HepG2 (cell line): ENCODE data around the gene EBF4. TPM values are rescaled to one million over a fixed set of nuclear protein-coding genes. Genes with fewer than 3 reads are reported as not detected.
A peak's percentile ranks its signal among the peaks of the same experiment; 100 is the strongest.

Experiments used
- AGO2 ChIP-seq: fragments of 200-400 bp; formaldehyde crosslinking; optimal IDR thresholded peaks from 2 replicates; pipeline ENCODE3; 2017; ENCODE audit warnings: mild to moderate bottlenecking, low read depth, low read length, moderate library complexity
- AKAP8 ChIP-seq: sonication (generic); formaldehyde crosslinking; IDR thresholded peaks from 2 replicates; pipeline ENCODE4 v1.5.1; 2020; ENCODE audit warnings: mild to moderate bottlenecking, missing genetic modification reagents
- ARID4A ChIP-seq: sonication (generic); formaldehyde crosslinking; IDR thresholded peaks from 2 replicates; pipeline ENCODE4 v1.5.0; 2020; ENCODE audit warnings: mild to moderate bottlenecking, missing genetic modification reagents, borderline replicate concordance
- CAMTA2 ChIP-seq: sonication (generic); formaldehyde crosslinking; IDR thresholded peaks from 2 replicates; pipeline ENCODE4 v1.4.0; 2020; ENCODE audit warnings: mild to moderate bottlenecking, missing genetic modification reagents, borderline replicate concordance
- FOXC1 ChIP-seq: sonication (generic); formaldehyde crosslinking; IDR thresholded peaks from 2 replicates; pipeline ENCODE4 v1.8.0; 2022; ENCODE audit warnings: mild to moderate bottlenecking, missing genetic modification reagents, borderline replicate concordance
- GLI4 ChIP-seq: sonication (generic); formaldehyde crosslinking; IDR thresholded peaks from 2 replicates; pipeline ENCODE4 v1.5.1; 2020; ENCODE audit warnings: missing genetic modification reagents, mild to moderate bottlenecking, moderate library complexity, borderline replicate concordance
- HNRNPH1 ChIP-seq: fragments of 200-400 bp; formaldehyde crosslinking; optimal IDR thresholded peaks from 2 replicates; pipeline ENCODE3; 2017; ENCODE audit warnings: mild to moderate bottlenecking, low read depth, low read length
- KDM2A ChIP-seq: sonication (generic); formaldehyde crosslinking; IDR thresholded peaks from 2 replicates; pipeline ENCODE4 v1.4.0; 2020; ENCODE audit warnings: low read depth, missing genetic modification reagents, borderline replicate concordance
- NR0B2 ChIP-seq: sonication (generic); formaldehyde crosslinking; IDR thresholded peaks from 2 replicates; pipeline ENCODE4 v1.4.0; 2020; ENCODE audit warnings: mild to moderate bottlenecking, missing genetic modification reagents
- POLR2AphosphoS2 ChIP-seq: IDR thresholded peaks from 2 replicates; pipeline ENCODE4 v1.6.1; 2011; ENCODE audit warnings: low read depth, low read length, improper control_type of control experiment
- SALL1 ChIP-seq: sonication (generic); formaldehyde crosslinking; IDR thresholded peaks from 2 replicates; pipeline ENCODE4 v1.8.0; 2022; ENCODE audit warnings: mild to moderate bottlenecking, missing genetic modification reagents
- SRY ChIP-seq: sonication (generic); formaldehyde crosslinking; IDR thresholded peaks from 2 replicates; pipeline ENCODE4 v1.8.0; 2022; ENCODE audit warnings: mild to moderate bottlenecking, missing genetic modification reagents
- TMF1 ChIP-seq: sonication (generic); formaldehyde crosslinking; IDR thresholded peaks from 2 replicates; pipeline ENCODE4 v1.8.1; 2022; ENCODE audit warnings: low read depth, missing genetic modification reagents
- ZC3H13 ChIP-seq: sonication (generic); formaldehyde crosslinking; IDR thresholded peaks from 2 replicates; pipeline ENCODE4 v1.8.1; 2023; ENCODE audit warnings: mild to moderate bottlenecking, missing genetic modification reagents, moderate library complexity
- ZC3H4 ChIP-seq: sonication (generic); formaldehyde crosslinking; IDR thresholded peaks from 2 replicates; pipeline ENCODE4 v1.4.0; 2020; ENCODE audit warnings: missing genetic modification reagents, borderline replicate concordance
- ZFP36L2 ChIP-seq: sonication (generic); formaldehyde crosslinking; IDR thresholded peaks from 2 replicates; pipeline ENCODE4 v1.4.0; 2020; ENCODE audit warnings: missing genetic modification reagents
- ZNF251 ChIP-seq: sonication (generic); formaldehyde crosslinking; IDR thresholded peaks from 2 replicates; pipeline ENCODE4 v1.9.0; 2021; ENCODE audit warnings: mild to moderate bottlenecking, missing genetic modification reagents
- ZNF33B ChIP-seq: sonication (generic); formaldehyde crosslinking; IDR thresholded peaks from 2 replicates; pipeline ENCODE4 v1.5.1; 2020; ENCODE audit warnings: mild to moderate bottlenecking, missing genetic modification reagents
- ZNF44 ChIP-seq: sonication (generic); formaldehyde crosslinking; IDR thresholded peaks from 2 replicates; pipeline ENCODE4 v1.5.1; 2020; ENCODE audit warnings: mild to moderate bottlenecking, missing genetic modification reagents
- ZNF83 ChIP-seq: sonication (generic); formaldehyde crosslinking; IDR thresholded peaks from 2 replicates; pipeline ENCODE4 v1.4.0; 2020; ENCODE audit warnings: missing genetic modification reagents, mild to moderate bottlenecking, borderline replicate concordance
- ZNF841 ChIP-seq: sonication (generic); formaldehyde crosslinking; IDR thresholded peaks from 2 replicates; pipeline ENCODE4 v1.8.1; 2023; ENCODE audit warnings: missing genetic modification reagents, borderline replicate concordance
- polyA plus RNA-seq, 8 experiments: library from polyadenylated mRNA; depleted of rRNA in 3 of 8; stranded (reverse) in 7 of 8; unstranded in 1 of 8; fragments of >200 nt; fragmentation: Illumina TruSeq in 4 of 8; extraction: Trizol in 4 of 8; gene quantifications; 2 replicates each; pipeline versions ENCODE4 v1.2.1 to v1.2.3, GENCODE V29; 2011 to 2016; ENCODE audit warnings: low read depth in 4 of 8, missing spikeins in 1 of 8, mixed read lengths in 1 of 8; ENCODE audit not compliant: insufficient read depth in 1 of 8
- total RNA-seq, 5 experiments: library from RNA; depleted of rRNA; stranded (reverse); fragments of >200 nt; fragmentation: Illumina TruSeq; extraction: Trizol; gene quantifications; 2 replicates each; pipeline ENCODE4 v1.2.3, GENCODE V29; 2016; ENCODE audit warnings: low read depth in 1 of 5
- TF ChIP-seq, protein P1 (sequence below): sonication (generic); formaldehyde crosslinking; IDR thresholded peaks from 2 replicates; pipeline ENCODE4 v1.5.0; 2020; ENCODE audit warnings: mild to moderate bottlenecking, missing genetic modification reagents

Gene EBF4
- total and polyA plus RNA-seq, 2 of the 13 experiments (the other 11 are each of a cell fraction or from before 2014, with no cell fraction given): 0.84 to 2.2 TPM

GRCh38 chr20:2658414-2659354 lies 33.9 kb upstream of the EBF4 start (continued):
- TF ChIP-seq, protein P1, sequence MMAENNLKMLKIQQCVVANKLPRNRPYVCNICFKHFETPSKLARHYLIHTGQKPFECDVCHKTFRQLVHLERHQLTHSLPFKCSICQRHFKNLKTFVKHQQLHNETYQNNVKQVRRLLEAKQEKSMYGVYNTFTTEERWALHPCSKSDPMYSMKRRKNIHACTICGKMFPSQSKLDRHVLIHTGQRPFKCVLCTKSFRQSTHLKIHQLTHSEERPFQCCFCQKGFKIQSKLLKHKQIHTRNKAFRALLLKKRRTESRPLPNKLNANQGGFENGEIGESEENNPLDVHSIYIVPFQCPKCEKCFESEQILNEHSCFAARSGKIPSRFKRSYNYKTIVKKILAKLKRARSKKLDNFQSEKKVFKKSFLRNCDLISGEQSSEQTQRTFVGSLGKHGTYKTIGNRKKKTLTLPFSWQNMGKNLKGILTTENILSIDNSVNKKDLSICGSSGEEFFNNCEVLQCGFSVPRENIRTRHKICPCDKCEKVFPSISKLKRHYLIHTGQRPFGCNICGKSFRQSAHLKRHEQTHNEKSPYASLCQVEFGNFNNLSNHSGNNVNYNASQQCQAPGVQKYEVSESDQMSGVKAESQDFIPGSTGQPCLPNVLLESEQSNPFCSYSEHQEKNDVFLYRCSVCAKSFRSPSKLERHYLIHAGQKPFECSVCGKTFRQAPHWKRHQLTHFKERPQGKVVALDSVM: no peak
- TF ChIP-seq GLI4 (no peak), ARID4A (CRISPR knock-in tag) (0 out of 2 replicates have a peak, but pooled peaks have one; percentile 19), FOXC1 (CRISPR knock-in tag) (0 out of 2 replicates have a peak, but pooled peaks have one; percentile 42), KDM2A (CRISPR knock-in tag) (peak; percentile 90), CAMTA2 (CRISPR knock-in tag) (0 out of 2 replicates have a peak, but pooled peaks have one; percentile 3), ZC3H4 (CRISPR knock-in tag) (peak; percentile 99), POLR2AphosphoS2 (peak; percentile 98; the same call in 1 of the 2 replicates), NR0B2 (CRISPR knock-in tag) (peak; percentile 50; the same call in 1 of the 2 replicates), SRY (0 out of 2 replicates have a peak, but pooled peaks have one; percentile 49), AGO2 (peak; percentile 96), ZNF83 (CRISPR knock-in tag) (no peak), HNRNPH1 (peak; percentile 38), ZFP36L2 (CRISPR knock-in tag) (no peak), ZNF33B (CRISPR knock-in tag) (0 out of 2 replicates have a peak, but pooled peaks have one; percentile 46), ZC3H13 (CRISPR knock-in tag) (peak; percentile 96), TMF1 (no peak), ZNF44 (CRISPR knock-in tag) (peak; percentile 79; the same call in 1 of the 2 replicates), ZNF251 (no peak), ZNF841 (CRISPR knock-in tag) (0 out of 2 replicates have a peak, but pooled peaks have one; percentile 69), AKAP8 (peak; percentile 58; the same call in 1 of the 2 replicates), SALL1 (CRISPR knock-in tag) (peak; percentile 38; the same call in 1 of the 2 replicates)
